Caco-2 (cell line): Measurements from ENCODE around the gene MEIS1. TPM values are rescaled to one million over a fixed set of nuclear protein-coding genes. Genes with fewer than 3 reads are reported as not detected.
A peak's percentile ranks its signal among the peaks of the same experiment; 100 is the strongest.
"Not testable (repeated sequence)": the region's sequence is repeated elsewhere in the genome, so short reads cannot be mapped to it uniquely, and the experiment has no call there.

Source experiments
- BruUV-seq: library from RNA; stranded (reverse); fragments of 400-500 nt; replicated peaks from 2 replicates; lab custom pipeline; 2021; lab: Mats Ljungman, UMichigan
- CTCF ChIA-PET: fragments of 300-600 bp; sonication (Branson Sonifier 250); formaldehyde crosslinking; loops from one replicate; lab custom pipeline; 2022; ENCODE audit warnings: antibody characterized with exemption; lab: Charles Lee
- POLR2A ChIA-PET: fragments of 300-600 bp; sonication (Branson Sonifier 250); formaldehyde crosslinking; loops from one replicate; lab custom pipeline; 2022; ENCODE audit warnings: antibody characterized with exemption; lab: Charles Lee
- DNase-seq, 2 experiments: peaks; one replicate each; pipeline versions ENCODE4 v3.0.0 to v3.0.0-alpha.2; 2020 to 2022
- H3K27me3 ChIP-seq: replicated peaks from 2 replicates; pipeline ENCODE4 v1.6.0; 2011; ENCODE audit warnings: low read length; ENCODE audit not compliant: control insufficient read depth, insufficient read depth
- H3K36me3 ChIP-seq: 2 replicates; pipeline ENCODE4 v1.5.1; 2011; ENCODE audit warnings: low read length; ENCODE audit not compliant: control insufficient read depth, insufficient read depth
- H3K4me1 ChIP-seq: fragments of 250-450 bp; sonication (Bioruptor Pico); 2 replicates; pipeline ENCODE4 v1.5.1; 2020; ENCODE audit warnings: mild to moderate bottlenecking
- H3K4me3 ChIP-seq: 2 replicates; pipeline ENCODE4 v1.5.1; 2011; ENCODE audit warnings: low read depth, mild to moderate bottlenecking, control low read depth, low read length
- H3K9me3 ChIP-seq: fragments of 250-450 bp; sonication (Bioruptor Pico); 2 replicates; pipeline ENCODE4 v1.5.1; 2020; ENCODE audit warnings: mild to moderate bottlenecking, moderate library complexity
- H3K27ac Mint-ChIP-seq: one replicate; pipeline ENCODE4 v1.8.0; 2022; ENCODE audit warnings: mixed read lengths; ENCODE audit not compliant: unreplicated experiment
- H3K27me3 Mint-ChIP-seq: one replicate; pipeline ENCODE4 v1.8.0; 2022; ENCODE audit warnings: mixed read lengths; ENCODE audit not compliant: insufficient read depth, unreplicated experiment
- H3K36me3 Mint-ChIP-seq: one replicate; pipeline ENCODE4 v1.8.0; 2022; ENCODE audit warnings: mild to moderate bottlenecking, mixed read lengths; ENCODE audit not compliant: insufficient read depth, unreplicated experiment
- H3K4me1 Mint-ChIP-seq: one replicate; pipeline ENCODE4 v1.8.0; 2022; ENCODE audit warnings: low read depth, mixed read lengths; ENCODE audit not compliant: unreplicated experiment
- H3K4me3 Mint-ChIP-seq: one replicate; pipeline ENCODE4 v1.8.0; 2022; ENCODE audit warnings: mild to moderate bottlenecking, moderate library complexity, mixed read lengths; ENCODE audit not compliant: unreplicated experiment
- H3K9me3 Mint-ChIP-seq: one replicate; pipeline ENCODE4 v1.8.0; 2022; ENCODE audit warnings: mixed read lengths; ENCODE audit not compliant: unreplicated experiment
- intact Hi-C: fragments of 100-400 bp; cut with micrococcal nuclease; formaldehyde crosslinking; loops from one replicate; pipeline ENCODE4 v1.10.0; 2022; ENCODE audit not compliant: unreplicated experiment
- total RNA-seq: library from RNA; stranded (reverse); gene quantifications from 2 replicates; pipeline ENCODE4 v1.2.3, GENCODE V29; 2022
- TF ChIP-seq, protein P1 (sequence below), 2 experiments: fragments of 200-600 bp in 1 of 2; IDR thresholded peaks; 1 replicate in 1 of 2; 2 replicates in 1 of 2; pipeline versions ENCODE4 v1.5.1 to v1.8.0; 2011 to 2022; ENCODE audit warnings: antibody characterized with exemption in 1 of 2, control low read depth in 1 of 2, inconsistent platforms in 1 of 2, low read depth in 1 of 2, low read length in 1 of 2, mild to moderate bottlenecking in 1 of 2, moderate library complexity in 1 of 2; ENCODE audit not compliant: insufficient read depth in 1 of 2, severe bottlenecking in 1 of 2, unreplicated experiment in 1 of 2

Gene MEIS1
- total RNA-seq, 1 experiment from 2014 or later, result 7.4 TPM

GRCh38 chr2:66389651-66390131, 45.2 kb upstream of the MEIS1 start:
- intact Hi-C loops, result no loop called here
- POLR2A ChIA-PET, result no interaction called here

DNA sequence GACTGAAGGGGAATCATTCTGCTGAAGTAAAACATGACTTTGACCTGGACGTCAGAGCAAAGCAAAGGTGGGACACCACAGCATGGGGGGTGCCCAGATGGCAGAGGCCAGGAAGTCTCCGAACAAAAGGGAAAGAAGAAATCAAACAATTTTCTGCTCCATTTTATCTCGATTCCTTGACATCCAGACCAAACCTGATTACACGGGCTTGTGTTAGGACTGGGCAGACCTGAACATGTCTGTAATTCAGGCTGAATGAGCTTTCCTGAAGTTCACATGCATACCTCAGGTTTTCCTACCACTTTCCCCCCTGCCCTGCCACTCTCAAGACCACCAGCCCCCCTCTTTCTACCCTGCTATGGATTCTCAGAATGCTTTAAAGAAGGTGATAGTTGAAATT, 44.8 kb upstream of the MEIS1 start:
- no peaks in the 10 kb centered on the region for H3K9me3 Mint-ChIP-seq
- no peaks in the 10 kb centered on the region for H3K27me3 Mint-ChIP-seq
- no peaks in the 10 kb centered on the region for H3K36me3 Mint-ChIP-seq
- TF ChIP-seq, protein P1, sequence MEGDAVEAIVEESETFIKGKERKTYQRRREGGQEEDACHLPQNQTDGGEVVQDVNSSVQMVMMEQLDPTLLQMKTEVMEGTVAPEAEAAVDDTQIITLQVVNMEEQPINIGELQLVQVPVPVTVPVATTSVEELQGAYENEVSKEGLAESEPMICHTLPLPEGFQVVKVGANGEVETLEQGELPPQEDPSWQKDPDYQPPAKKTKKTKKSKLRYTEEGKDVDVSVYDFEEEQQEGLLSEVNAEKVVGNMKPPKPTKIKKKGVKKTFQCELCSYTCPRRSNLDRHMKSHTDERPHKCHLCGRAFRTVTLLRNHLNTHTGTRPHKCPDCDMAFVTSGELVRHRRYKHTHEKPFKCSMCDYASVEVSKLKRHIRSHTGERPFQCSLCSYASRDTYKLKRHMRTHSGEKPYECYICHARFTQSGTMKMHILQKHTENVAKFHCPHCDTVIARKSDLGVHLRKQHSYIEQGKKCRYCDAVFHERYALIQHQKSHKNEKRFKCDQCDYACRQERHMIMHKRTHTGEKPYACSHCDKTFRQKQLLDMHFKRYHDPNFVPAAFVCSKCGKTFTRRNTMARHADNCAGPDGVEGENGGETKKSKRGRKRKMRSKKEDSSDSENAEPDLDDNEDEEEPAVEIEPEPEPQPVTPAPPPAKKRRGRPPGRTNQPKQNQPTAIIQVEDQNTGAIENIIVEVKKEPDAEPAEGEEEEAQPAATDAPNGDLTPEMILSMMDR (IDR thresholded peaks at IDR 0.05; ENCODE audit: insufficient read depth in 1 of 2, low read depth in 1 of 2, low read length in 1 of 2, severe bottlenecking in 1 of 2, unreplicated experiment in 1 of 2), result no peak
- ChIA-PET CTCF (interaction anchor here (1.0 kb wide), 1 partner anchor 8 kb away, joined by 3 read pairs; no protein-coding TSS in a partner anchor), POLR2A (no interaction called here)
- Histone ChIP-seq H3K4me3 (no peak overlapping the region), H3K36me3 (no peaks in the 10 kb centered on the region), H3K9me3 (no peaks in the 10 kb centered on the region), H3K27me3 (no peaks in the 10 kb centered on the region), H3K4me1 (no peaks in the 10 kb centered on the region)
- peak overlapping the region; percentile 74 for H3K4me3 Mint-ChIP-seq
- DNase-seq, result no peak
- peak overlapping the region; percentile 32 for H3K27ac Mint-ChIP-seq
- no peaks in the 10 kb centered on the region for H3K4me1 Mint-ChIP-seq
- intact Hi-C loops, result no loop called here
- BruUV-seq, result no TSS peak

More at GRCh38 chr2:66389651-66390131, 45.2 kb upstream of the MEIS1 start:
- H3K36me3 Mint-ChIP-seq, result no peaks in the 10 kb centered on the region
- no peaks in the 10 kb centered on the region for H3K9me3 ChIP-seq
- no peaks in the 10 kb centered on the region for H3K4me1 Mint-ChIP-seq
- no TSS peak for BruUV-seq
- DNase-seq, result no peak
- H3K27me3 Mint-ChIP-seq, result no peaks in the 10 kb centered on the region
- no peaks in the 10 kb centered on the region for H3K27me3 ChIP-seq
- no peaks in the 10 kb centered on the region for H3K4me1 ChIP-seq
- TF ChIP-seq, protein P1 (IDR thresholded peaks at IDR 0.05; ENCODE audit: insufficient read depth in 1 of 2, low read depth in 1 of 2, low read length in 1 of 2, severe bottlenecking in 1 of 2, unreplicated experiment in 1 of 2), result no peak
- no peaks in the 10 kb centered on the region for H3K36me3 ChIP-seq
- H3K27ac Mint-ChIP-seq, result no peak overlapping the region
- H3K4me3 Mint-ChIP-seq, result no peak overlapping the region
- CTCF ChIA-PET, result interaction anchor here (1.0 kb wide), 1 partner anchor 8 kb away, joined by 3 read pairs; no protein-coding TSS in a partner anchor
- H3K9me3 Mint-ChIP-seq, result no peaks in the 10 kb centered on the region
- H3K4me3 ChIP-seq, result no peak overlapping the region

- Mint-ChIP-seq H3K27ac (peak overlapping the region; percentile 32), H3K27me3 (no peaks in the 10 kb centered on the region), H3K4me1 (no peaks in the 10 kb centered on the region), H3K36me3 (no peaks in the 10 kb centered on the region), H3K4me3 (peak overlapping the region; percentile 74), H3K9me3 (no peaks in the 10 kb centered on the region)
- Histone ChIP-seq H3K4me1 (no peaks in the 10 kb centered on the region), H3K9me3 (no peaks in the 10 kb centered on the region), H3K27me3 (no peaks in the 10 kb centered on the region), H3K4me3 (peak overlapping the region; percentile 40), H3K36me3 (no peaks in the 10 kb centered on the region)
- TF ChIP-seq, protein P1 (IDR thresholded peaks at IDR 0.05; ENCODE audit: insufficient read depth in 1 of 2, low read depth in 1 of 2, low read length in 1 of 2, severe bottlenecking in 1 of 2, unreplicated experiment in 1 of 2), result no peak
- CTCF ChIA-PET, result no interaction called here
- POLR2A ChIA-PET, result no interaction called here
- intact Hi-C loops, result no loop called here
- no TSS peak for BruUV-seq
- DNase-seq, result no peak
Observed at GRCh38 chr2:66390811-66391210, 44.1 kb upstream of the MEIS1 start.

GRCh38 chr2:66391240-66391639, 43.7 kb upstream of the MEIS1 start:
- H3K36me3 ChIP-seq, H3K4me1 Mint-ChIP-seq, CTCF ChIA-PET, POLR2A ChIA-PET, intact Hi-C loops, BruUV-seq, H3K27me3 Mint-ChIP-seq, H3K36me3 Mint-ChIP-seq, H3K27me3 ChIP-seq, H3K9me3 Mint-ChIP-seq, H3K4me1 ChIP-seq, H3K9me3 ChIP-seq: not testable (repeated sequence)
- Mint-ChIP-seq H3K4me3 (peak overlapping the region; percentile 74), H3K27ac (peak overlapping the region; percentile 32)
- peak overlapping the region; percentile 40 for H3K4me3 ChIP-seq
- DNase-seq, result peak; percentile 19 to 42
